BLaER1 (cell line): ENCODE data around the gene CCK.

Source experiments
- H3K27ac ChIP-seq: shearing (Covaris generic); formaldehyde crosslinking; 2 replicates; pipeline ENCODE4 v1.8.1; 2022
- H3K27me3 ChIP-seq: shearing (Covaris generic); formaldehyde crosslinking; 2 replicates; pipeline ENCODE4 v1.8.1; 2022
- H3K36me3 ChIP-seq: shearing (Covaris generic); formaldehyde crosslinking; 2 replicates; pipeline ENCODE4 v1.8.1; 2022
- H3K4me1 ChIP-seq: shearing (Covaris generic); formaldehyde crosslinking; 2 replicates; pipeline ENCODE4 v1.8.1; 2022
- H3K4me2 ChIP-seq: shearing (Covaris generic); formaldehyde crosslinking; 2 replicates; pipeline ENCODE4 v1.8.1; 2022
- H3K4me3 ChIP-seq: shearing (Covaris generic); formaldehyde crosslinking; 2 replicates; pipeline ENCODE4 v1.8.1; 2022
- H3K9ac ChIP-seq: shearing (Covaris generic); formaldehyde crosslinking; 2 replicates; pipeline ENCODE4 v1.8.1; 2022
- H3K9me3 ChIP-seq: shearing (Covaris generic); formaldehyde crosslinking; 2 replicates; pipeline ENCODE4 v1.8.1; 2022
- H4K20me1 ChIP-seq: shearing (Covaris generic); formaldehyde crosslinking; 2 replicates; pipeline ENCODE4 v1.8.1; 2022
- Cebpa-rat ChIP-seq: shearing (Covaris generic); IDR thresholded peaks from 2 replicates; pipeline ENCODE4 v1.8.1; 2022

CCK gene

DNA sequence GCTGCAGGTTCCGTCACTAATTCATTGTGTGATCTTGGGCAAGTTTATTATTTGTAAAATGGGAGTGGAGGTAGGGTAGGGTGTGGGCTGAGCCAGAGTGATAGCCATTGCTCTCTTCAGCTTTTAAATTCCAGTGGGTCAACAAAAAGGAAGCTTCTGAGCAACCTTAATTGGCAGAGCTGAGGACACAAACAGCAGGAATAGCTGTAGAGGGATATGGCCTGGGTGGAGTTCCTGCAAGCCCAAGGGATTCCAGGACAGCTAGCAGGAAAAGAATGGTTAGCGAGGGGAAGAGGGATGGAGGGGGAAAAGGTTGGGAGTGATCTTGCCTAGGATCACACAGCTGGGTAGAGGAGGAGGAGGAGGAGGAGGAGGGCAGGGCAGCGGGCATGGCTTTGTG lies 11.4 kb downstream of the CCK start:
- Histone ChIP-seq H3K9me3 (no peaks in the 10 kb centered on the region), H3K27ac (no peak overlapping the region)
- no peak for TF ChIP-seq Cebpa-rat

DNA sequence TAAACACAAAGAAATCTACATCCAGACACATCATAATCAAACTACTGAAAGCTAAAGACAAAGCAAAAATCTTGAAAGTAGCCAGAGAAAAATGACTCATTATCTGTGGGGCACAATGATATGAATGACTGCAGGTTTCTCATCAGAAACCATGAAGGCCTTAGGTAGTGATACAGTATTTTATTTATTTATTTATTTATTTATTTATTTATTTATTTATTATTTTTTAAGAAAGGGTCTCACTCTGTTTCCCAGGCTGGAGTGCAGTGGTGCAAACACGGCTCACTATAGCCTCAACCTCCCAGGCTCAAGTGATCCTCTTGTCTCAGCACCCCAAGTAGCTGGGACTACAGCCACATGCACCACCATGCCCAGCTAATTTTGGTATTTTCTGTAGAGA lies 15.2 kb downstream of the CCK start:
- H3K4me3 ChIP-seq, result no peak overlapping the region
- H4K20me1 ChIP-seq, result no peaks in the 10 kb centered on the region
- H3K9me3 ChIP-seq, result no peaks in the 10 kb centered on the region
- H3K27me3 ChIP-seq, result no peaks in the 10 kb centered on the region
- no peaks in the 10 kb centered on the region for H3K36me3 ChIP-seq
- no peak overlapping the region for H3K4me2 ChIP-seq
- H3K4me1 ChIP-seq, result 0 out of 2 replicates have a peak, but pooled peaks cover 5% of the 10 kb centered on the region
- no peak overlapping the region for H3K9ac ChIP-seq
- no peak for TF ChIP-seq Cebpa-rat
- no peak overlapping the region for H3K27ac ChIP-seq

More for the DNA sequence above, 11.4 kb downstream of the CCK start:
- H3K4me2 ChIP-seq, result no peak overlapping the region
- H3K4me1 ChIP-seq, result no peaks in the 10 kb centered on the region
- H4K20me1 ChIP-seq, result no peaks in the 10 kb centered on the region
- no peak overlapping the region for H3K9ac ChIP-seq
- H3K27me3 ChIP-seq, result no peaks in the 10 kb centered on the region
- H3K36me3 ChIP-seq, result no peaks in the 10 kb centered on the region
- no peak overlapping the region for H3K4me3 ChIP-seq

DNA sequence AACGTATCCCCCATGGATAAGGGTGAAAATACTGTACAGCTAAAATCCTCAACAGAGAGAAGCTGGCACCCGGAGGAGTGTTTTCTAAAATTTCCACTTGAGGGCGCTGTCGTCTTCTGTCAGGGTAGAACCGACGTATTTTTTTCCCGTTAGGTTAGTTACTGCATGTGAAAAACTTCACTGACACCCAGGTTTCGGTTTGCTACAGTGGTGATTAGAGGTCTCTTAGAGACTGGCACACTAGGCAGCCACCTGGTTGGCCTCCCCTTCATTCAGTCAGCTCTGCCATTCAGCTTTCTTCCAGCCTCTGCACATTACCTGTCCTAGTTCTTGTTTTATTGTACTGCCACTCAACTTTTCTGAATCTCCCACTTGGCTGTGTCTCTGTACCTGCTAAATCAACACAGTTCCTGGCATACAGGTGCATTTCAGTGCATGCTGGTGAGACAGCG lies 18.4 kb downstream of the CCK start:
- no peak overlapping the region for H3K4me3 ChIP-seq
- H3K9me3 ChIP-seq, result no peaks in the 10 kb centered on the region
- H3K36me3 ChIP-seq, result no peaks in the 10 kb centered on the region
- no peaks in the 10 kb centered on the region for H4K20me1 ChIP-seq
- H3K4me2 ChIP-seq, result no peak overlapping the region
- 0 out of 2 replicates have a peak, but pooled peaks cover 5% of the 10 kb centered on the region for H3K4me1 ChIP-seq
- no peaks in the 10 kb centered on the region for H3K27me3 ChIP-seq
- H3K27ac ChIP-seq, result no peak overlapping the region
- no peak overlapping the region for H3K9ac ChIP-seq
- no peak for TF ChIP-seq Cebpa-rat

DNA sequence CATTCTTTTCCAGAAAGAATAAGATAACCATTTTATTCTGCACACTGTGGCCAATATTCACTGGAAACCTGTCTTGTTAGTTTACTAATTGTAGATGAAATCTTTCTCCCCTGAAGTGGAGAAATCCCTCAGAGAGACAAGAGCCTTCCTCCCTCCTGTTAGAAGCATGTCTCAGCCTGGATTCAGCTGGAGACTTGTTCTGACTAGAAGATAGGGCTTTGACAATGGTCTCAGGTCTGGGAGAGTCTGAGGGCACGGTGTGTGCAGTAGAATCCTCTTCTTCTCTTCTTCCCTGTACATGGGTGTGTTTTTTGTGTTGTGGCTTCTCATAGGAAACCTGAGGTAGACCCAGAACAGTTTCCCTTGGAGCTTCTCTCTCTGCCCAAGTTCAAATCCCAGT lies 19.9 kb downstream of the CCK start:
- no peaks in the 10 kb centered on the region for H4K20me1 ChIP-seq
- no peaks in the 10 kb centered on the region for H3K27me3 ChIP-seq
- 0 out of 2 replicates have a peak, but pooled peaks cover 5% of the 10 kb centered on the region for H3K4me1 ChIP-seq
- no peak overlapping the region for H3K9ac ChIP-seq
- no peak overlapping the region for H3K27ac ChIP-seq
- H3K4me3 ChIP-seq, result no peak overlapping the region
- no peaks in the 10 kb centered on the region for H3K36me3 ChIP-seq
- no peak overlapping the region for H3K4me2 ChIP-seq
- H3K9me3 ChIP-seq, result no peaks in the 10 kb centered on the region
- no peak for TF ChIP-seq Cebpa-rat

DNA sequence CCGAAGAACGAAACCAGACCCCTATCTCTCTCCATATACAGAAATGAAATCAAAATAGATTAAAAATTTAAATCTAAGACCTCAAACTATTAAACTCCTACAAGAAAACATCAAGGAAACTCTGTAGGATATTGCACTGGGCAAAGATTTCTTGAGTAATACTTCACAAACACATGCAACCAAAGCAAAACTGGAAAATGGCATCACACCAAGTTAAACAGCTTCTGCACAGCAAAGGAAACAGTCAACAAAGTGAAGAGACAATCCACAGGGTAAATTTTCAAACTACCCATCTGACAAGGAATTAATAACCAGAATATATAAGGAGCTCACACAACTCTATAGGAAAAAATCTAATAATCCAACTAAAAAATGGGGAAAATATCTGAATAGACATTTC lies 29.4 kb downstream of the CCK start:
- H4K20me1 ChIP-seq, result no peaks in the 10 kb centered on the region
- H3K9ac ChIP-seq, result no peak overlapping the region
- H3K4me1 ChIP-seq, result no peaks in the 10 kb centered on the region
- TF ChIP-seq Cebpa-rat, result no peak
- H3K4me3 ChIP-seq, result no peak overlapping the region
- peaks cover 22% of the 10 kb centered on the region for H3K9me3 ChIP-seq
- no peak overlapping the region for H3K27ac ChIP-seq
- H3K36me3 ChIP-seq, result no peaks in the 10 kb centered on the region
- H3K4me2 ChIP-seq, result no peak overlapping the region
- no peaks in the 10 kb centered on the region for H3K27me3 ChIP-seq

DNA sequence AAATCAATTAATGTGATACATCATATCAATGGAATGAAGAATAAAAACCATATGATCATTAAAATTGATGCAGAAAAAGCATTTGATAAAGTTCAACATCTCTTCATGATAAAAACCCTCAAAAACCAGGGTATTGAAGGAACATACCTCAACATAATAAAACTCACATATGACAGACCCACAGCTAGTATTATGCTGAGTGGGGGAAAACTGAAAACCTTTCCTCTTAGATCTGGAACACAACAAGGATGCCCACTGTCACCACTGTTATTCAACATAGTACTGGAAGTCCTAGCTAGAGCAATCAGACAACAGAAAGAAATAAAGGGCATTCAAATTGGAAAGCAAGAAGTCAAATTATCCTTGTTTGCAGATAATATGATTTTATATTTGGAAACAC lies 30.5 kb downstream of the CCK start:
- no peaks in the 10 kb centered on the region for H3K4me1 ChIP-seq
- H3K9me3 ChIP-seq, result peaks cover 22% of the 10 kb centered on the region
- H3K27ac ChIP-seq, result no peak overlapping the region
- H3K9ac ChIP-seq, result no peak overlapping the region
- no peaks in the 10 kb centered on the region for H3K27me3 ChIP-seq
- no peaks in the 10 kb centered on the region for H4K20me1 ChIP-seq
- H3K4me2 ChIP-seq, result no peak overlapping the region
- no peak for TF ChIP-seq Cebpa-rat
- H3K36me3 ChIP-seq, result no peaks in the 10 kb centered on the region
- no peak overlapping the region for H3K4me3 ChIP-seq

DNA sequence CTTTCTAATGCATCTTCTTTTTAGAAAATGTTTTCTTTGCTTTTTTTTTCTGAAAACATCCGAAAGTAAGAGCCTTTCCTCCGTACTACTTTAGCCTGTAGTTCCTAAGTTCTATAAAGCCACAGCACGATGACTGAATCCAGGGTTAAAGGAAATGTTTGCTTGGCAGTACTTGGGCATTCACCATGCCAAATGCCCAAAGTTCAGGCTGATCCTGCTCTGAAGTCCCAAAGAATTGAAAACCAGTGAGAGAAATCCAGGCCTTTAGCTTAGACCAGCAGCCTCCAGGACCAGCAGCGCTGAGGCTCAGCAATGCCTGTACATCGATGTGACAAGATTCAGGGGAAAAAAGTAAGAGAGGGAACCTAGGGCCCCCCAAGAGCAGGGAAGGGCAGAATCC lies 35.1 kb downstream of the CCK start:
- Histone ChIP-seq H3K36me3 (peaks cover 5% of the 10 kb centered on the region; the same call in 1 of the 2 replicates), H3K9ac (no peak overlapping the region), H4K20me1 (no peaks in the 10 kb centered on the region), H3K4me1 (no peaks in the 10 kb centered on the region; the same call in 1 of the 2 replicates), H3K9me3 (no peaks in the 10 kb centered on the region), H3K27me3 (no peaks in the 10 kb centered on the region), H3K27ac (no peak overlapping the region), H3K4me3 (no peak overlapping the region), H3K4me2 (no peak overlapping the region)
- TF ChIP-seq Cebpa-rat, result no peak

DNA sequence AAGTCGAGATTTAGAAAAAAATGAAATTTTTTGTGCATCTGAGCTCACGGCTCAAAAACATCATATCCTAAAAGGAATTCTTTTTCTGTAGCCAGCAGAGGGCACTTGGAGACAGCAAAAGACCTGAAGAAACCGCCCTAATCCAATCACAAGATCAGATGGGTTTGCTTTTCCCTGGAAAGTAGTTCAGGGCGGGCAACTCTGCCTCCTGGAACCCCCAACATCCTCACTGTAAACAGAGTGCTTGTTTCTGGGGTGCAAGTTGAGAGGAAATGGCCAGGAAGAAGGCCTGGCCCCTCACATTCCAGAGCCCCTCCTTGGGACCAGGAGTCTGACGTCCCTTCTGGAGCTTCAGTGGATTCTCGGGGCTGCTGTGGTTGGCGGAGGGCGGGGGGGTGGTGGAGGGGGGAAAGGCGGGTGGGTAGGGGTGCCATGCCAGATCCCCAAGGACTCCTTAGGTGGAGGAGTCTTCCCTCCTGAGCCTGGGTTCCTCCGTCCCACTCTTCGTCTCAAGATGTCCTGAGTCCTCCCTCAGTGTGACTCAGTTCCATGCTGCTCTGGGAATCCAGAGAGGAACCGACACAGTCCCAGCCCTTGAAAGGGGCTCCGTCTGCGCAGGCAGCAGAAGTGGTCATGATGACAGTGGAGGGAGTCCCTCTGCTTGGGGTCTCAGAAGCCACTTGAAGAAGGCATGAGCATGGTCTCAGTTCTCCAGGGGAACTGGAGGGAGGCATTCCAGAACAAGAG lies 35.9 kb downstream of the CCK start:
- Histone ChIP-seq H4K20me1 (no peaks in the 10 kb centered on the region), H3K4me1 (no peaks in the 10 kb centered on the region; the same call in 1 of the 2 replicates), H3K4me2 (no peak overlapping the region), H3K36me3 (peaks cover 11% of the 10 kb centered on the region), H3K27ac (no peak overlapping the region), H3K9ac (no peak overlapping the region), H3K27me3 (no peaks in the 10 kb centered on the region), H3K4me3 (no peak overlapping the region), H3K9me3 (no peaks in the 10 kb centered on the region)
- no peak for TF ChIP-seq Cebpa-rat

DNA sequence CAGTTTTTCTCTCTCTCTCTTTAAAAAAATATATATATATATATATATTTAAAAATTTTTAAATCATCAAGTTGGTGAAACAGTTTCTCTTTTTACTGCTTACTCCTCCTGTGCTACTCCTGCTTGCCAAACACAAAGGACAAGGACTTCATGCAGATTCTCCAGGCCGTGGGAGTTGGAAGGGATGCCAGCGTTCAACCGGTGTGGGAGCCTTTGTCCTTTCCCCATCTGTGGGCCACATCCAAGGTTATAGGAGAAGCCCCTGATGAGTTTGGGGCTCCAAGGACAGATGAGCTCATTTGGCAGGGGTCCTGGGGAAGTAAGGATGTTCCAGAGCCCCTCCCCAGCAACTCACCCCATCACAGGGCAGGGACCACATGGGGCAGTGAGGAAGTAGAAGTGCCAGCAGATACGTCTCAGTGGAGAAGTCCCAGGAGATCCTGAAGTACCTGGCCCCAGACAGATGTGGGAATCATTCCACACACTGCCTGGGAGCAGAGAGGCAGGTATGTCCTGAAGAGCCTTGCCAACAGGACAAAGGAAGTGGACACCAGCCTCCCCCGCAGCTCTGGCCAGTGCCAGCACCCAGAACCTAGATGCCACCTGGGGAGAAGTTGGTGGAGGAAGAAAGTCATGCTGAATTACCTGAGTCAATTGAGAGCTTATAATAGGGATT lies 36.6 kb downstream of the CCK start:
- Histone ChIP-seq H3K4me1 (no peaks in the 10 kb centered on the region; the same call in 1 of the 2 replicates), H3K4me3 (no peak overlapping the region), H3K27me3 (no peaks in the 10 kb centered on the region), H3K9ac (no peak overlapping the region), H3K27ac (no peak overlapping the region), H4K20me1 (no peaks in the 10 kb centered on the region), H3K9me3 (no peaks in the 10 kb centered on the region), H3K36me3 (peaks cover 18% of the 10 kb centered on the region), H3K4me2 (no peak overlapping the region)
- no peak for TF ChIP-seq Cebpa-rat

DNA sequence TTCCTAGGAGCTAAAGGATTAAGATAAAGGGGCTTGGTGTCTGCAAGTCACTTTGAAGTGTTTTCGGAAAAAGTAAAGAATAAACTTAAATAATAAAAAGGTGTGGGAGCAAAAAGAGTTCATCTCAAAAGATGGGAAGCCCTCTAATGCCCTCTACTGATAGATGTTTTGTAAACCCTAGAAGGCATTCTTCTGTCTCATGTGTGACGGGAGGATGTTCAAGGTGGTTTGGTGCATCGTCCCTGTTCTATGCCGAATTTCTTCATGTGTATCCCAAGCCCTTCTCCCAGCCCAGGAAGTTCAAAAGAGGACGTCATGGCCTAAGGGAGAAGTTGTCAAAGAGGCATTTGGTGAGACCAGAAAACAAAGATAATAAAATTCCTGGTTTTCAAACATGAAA lies 37.2 kb downstream of the CCK start:
- Histone ChIP-seq H3K4me1 (no peaks in the 10 kb centered on the region; the same call in 1 of the 2 replicates), H4K20me1 (0 out of 2 replicates have a peak, but pooled peaks cover 4% of the 10 kb centered on the region), H3K4me2 (no peak overlapping the region), H3K27me3 (no peaks in the 10 kb centered on the region), H3K9me3 (no peaks in the 10 kb centered on the region), H3K4me3 (no peak overlapping the region), H3K27ac (no peak overlapping the region), H3K9ac (no peak overlapping the region), H3K36me3 (peaks cover 24% of the 10 kb centered on the region)
- TF ChIP-seq Cebpa-rat, result no peak
